ENCODE results near the gene PARP4. TPM values are rescaled to one million over a fixed set of nuclear protein-coding genes. Genes with fewer than 3 reads are reported as not detected.
A peak's percentile ranks its signal among the peaks of the same experiment; 100 is the strongest.
"Not testable (repeated sequence)": the region's sequence is repeated elsewhere in the genome, so short reads cannot be mapped to it uniquely, and the experiment has no call there.

Gene PARP4
- total RNA-seq, 2 donors from 2014 or later = 44.7 to 49.0 TPM

- H3K4me1 Mint-ChIP-seq = peaks cover 20% of the 10 kb centered on the region
- peaks cover 6% of the 10 kb centered on the region for H3K36me3 Mint-ChIP-seq (ENCODE audit: low read depth)
- peak overlapping the region; percentile 37 for H3K27ac Mint-ChIP-seq
- ATAC-seq (no peak), DNase-seq (no peak)
- H3K9me3 ChIP-seq (ENCODE audit: control insufficient read depth, low read length, poor library complexity, severe bottlenecking) = no peaks in the 10 kb centered on the region
- H3K27me3 Mint-ChIP-seq = no peaks in the 10 kb centered on the region
- H3K4me3 Mint-ChIP-seq = no peak overlapping the region
These were observed 53.8 kb downstream of the PARP4 start for GRCh38 chr13:24458736-24459135.

- H3K27ac Mint-ChIP-seq = no peak overlapping the region
- no peaks in the 10 kb centered on the region for H3K36me3 Mint-ChIP-seq (ENCODE audit: low read depth)
- peaks cover 9% of the 10 kb centered on the region for H3K4me1 Mint-ChIP-seq
- DNase-seq = no peak
- H3K27me3 Mint-ChIP-seq = no peaks in the 10 kb centered on the region
- H3K9me3 ChIP-seq (ENCODE audit: control insufficient read depth, low read length, poor library complexity, severe bottlenecking) = no peaks in the 10 kb centered on the region
- no peak for ATAC-seq
- no peak overlapping the region for H3K4me3 Mint-ChIP-seq
These were observed 56.2 kb downstream of the PARP4 start for GRCh38 chr13:24456396-24456795.

GRCh38 chr13:24454056-24454455, 58.5 kb downstream of the PARP4 start:
- H3K27ac Mint-ChIP-seq = no peak overlapping the region
- no peaks in the 10 kb centered on the region for H3K9me3 ChIP-seq (ENCODE audit: control insufficient read depth, low read length, poor library complexity, severe bottlenecking)
- H3K27me3 Mint-ChIP-seq = no peaks in the 10 kb centered on the region
- ATAC-seq = no peak
- no peak overlapping the region for H3K4me3 Mint-ChIP-seq
- no peak for DNase-seq
- H3K4me1 Mint-ChIP-seq = no peaks in the 10 kb centered on the region
- no peaks in the 10 kb centered on the region for H3K36me3 Mint-ChIP-seq (ENCODE audit: low read depth)

- H3K36me3 Mint-ChIP-seq (ENCODE audit: low read depth) = no peaks in the 10 kb centered on the region
- H3K4me1 Mint-ChIP-seq = no peaks in the 10 kb centered on the region
- no peak overlapping the region for H3K4me3 Mint-ChIP-seq
- H3K9me3 ChIP-seq (ENCODE audit: control insufficient read depth, low read length, poor library complexity, severe bottlenecking) = no peaks in the 10 kb centered on the region
- DNase-seq (no peak), ATAC-seq (no peak)
- no peaks in the 10 kb centered on the region for H3K27me3 Mint-ChIP-seq
- no peak overlapping the region for H3K27ac Mint-ChIP-seq
These were observed 60.5 kb downstream of the PARP4 start for GRCh38 chr13:24452044-24452443.

GRCh38 chr13:24450530-24450929, 62.0 kb downstream of the PARP4 start:
- Mint-ChIP-seq H3K27me3 (no peaks in the 10 kb centered on the region), H3K4me1 (no peaks in the 10 kb centered on the region), H3K27ac (no peak overlapping the region), H3K4me3 (no peak overlapping the region), H3K36me3 (ENCODE audit: low read depth) (peaks cover 2% of the 10 kb centered on the region)
- no peak for DNase-seq
- no peaks in the 10 kb centered on the region for H3K9me3 ChIP-seq (ENCODE audit: control insufficient read depth, low read length, poor library complexity, severe bottlenecking)
- no peak for ATAC-seq

- ATAC-seq; H3K27ac Mint-ChIP-seq; H3K9me3 ChIP-seq (ENCODE audit: control insufficient read depth, low read length, poor library complexity, severe bottlenecking); H3K4me3 Mint-ChIP-seq; H3K4me1 Mint-ChIP-seq; H3K36me3 Mint-ChIP-seq (ENCODE audit: low read depth); H3K27me3 Mint-ChIP-seq; DNase-seq: not testable (repeated sequence)
These were observed 67.7 kb downstream of the PARP4 start for GRCh38 chr13:24444851-24445250.

GRCh38 chr13:24443366-24443765, 69.2 kb downstream of the PARP4 start:
- Mint-ChIP-seq H3K4me3 (no peak overlapping the region), H3K4me1 (peaks cover 2% of the 10 kb centered on the region), H3K36me3 (ENCODE audit: low read depth) (peaks cover 8% of the 10 kb centered on the region), H3K27ac (no peak overlapping the region), H3K27me3 (no peaks in the 10 kb centered on the region)
- DNase-seq (no peak), ATAC-seq (no peak)
- H3K9me3 ChIP-seq (ENCODE audit: control insufficient read depth, low read length, poor library complexity, severe bottlenecking) = no peaks in the 10 kb centered on the region

- not testable (repeated sequence) for H3K9me3 ChIP-seq (ENCODE audit: control insufficient read depth, low read length, poor library complexity, severe bottlenecking); H3K27ac Mint-ChIP-seq; ATAC-seq; H3K4me1 Mint-ChIP-seq; DNase-seq; H3K4me3 Mint-ChIP-seq; H3K27me3 Mint-ChIP-seq
- peaks cover 11% of the 10 kb centered on the region for H3K36me3 Mint-ChIP-seq (ENCODE audit: low read depth)
These were observed 86.5 kb downstream of the PARP4 start for GRCh38 chr13:24426045-24426444.

GRCh38 chr13:24419668-24420067, 92.9 kb downstream of the PARP4 start:
- H3K36me3 Mint-ChIP-seq (ENCODE audit: low read depth) = peaks cover 15% of the 10 kb centered on the region
- H3K27ac Mint-ChIP-seq; H3K4me3 Mint-ChIP-seq; H3K9me3 ChIP-seq (ENCODE audit: control insufficient read depth, low read length, poor library complexity, severe bottlenecking); ATAC-seq; DNase-seq; H3K27me3 Mint-ChIP-seq; H3K4me1 Mint-ChIP-seq: not testable (repeated sequence)

- no peaks in the 10 kb centered on the region for H3K9me3 ChIP-seq (ENCODE audit: control insufficient read depth, low read length, poor library complexity, severe bottlenecking)
- Mint-ChIP-seq H3K27me3 (peaks cover 10% of the 10 kb centered on the region), H3K36me3 (ENCODE audit: low read depth) (no peaks in the 10 kb centered on the region), H3K4me1 (peaks cover 2% of the 10 kb centered on the region), H3K27ac (no peak overlapping the region), H3K4me3 (no peak overlapping the region)
- ATAC-seq = no peak
- no peak for DNase-seq
These were observed 104.7 kb downstream of the PARP4 start for GRCh38 chr13:24407844-24408243.

GRCh38 chr13:24406524-24406923, 106.1 kb downstream of the PARP4 start:
- no peak for DNase-seq
- H3K9me3 ChIP-seq (ENCODE audit: control insufficient read depth, low read length, poor library complexity, severe bottlenecking) = no peaks in the 10 kb centered on the region
- Mint-ChIP-seq H3K27me3 (peaks cover 10% of the 10 kb centered on the region), H3K27ac (no peak overlapping the region), H3K36me3 (ENCODE audit: low read depth) (no peaks in the 10 kb centered on the region), H3K4me3 (no peak overlapping the region), H3K4me1 (peaks cover 2% of the 10 kb centered on the region)
- ATAC-seq = no peak

GRCh38 chr13:24396821-24397220, 115.8 kb downstream of the PARP4 start:
- DNase-seq (no peak), ATAC-seq (no peak)
- no peaks in the 10 kb centered on the region for H3K9me3 ChIP-seq (ENCODE audit: control insufficient read depth, low read length, poor library complexity, severe bottlenecking)
- Mint-ChIP-seq H3K27me3 (no peaks in the 10 kb centered on the region), H3K36me3 (ENCODE audit: low read depth) (no peaks in the 10 kb centered on the region), H3K4me1 (no peaks in the 10 kb centered on the region), H3K27ac (no peak overlapping the region), H3K4me3 (no peak overlapping the region)

GRCh38 chr13:24392972-24393371, 119.6 kb downstream of the PARP4 start:
- no peak overlapping the region for H3K4me3 Mint-ChIP-seq

GRCh38 chr13:24391771-24392683, 120.6 kb downstream of the PARP4 start:
- not testable (repeated sequence) for H3K4me3 Mint-ChIP-seq; ATAC-seq; H3K4me1 Mint-ChIP-seq; H3K9me3 ChIP-seq (ENCODE audit: control insufficient read depth, low read length, poor library complexity, severe bottlenecking); H3K27ac Mint-ChIP-seq; H3K27me3 Mint-ChIP-seq; DNase-seq; H3K36me3 Mint-ChIP-seq (ENCODE audit: low read depth)

More at GRCh38 chr13:24392972-24393371, 119.6 kb downstream of the PARP4 start:
- Mint-ChIP-seq H3K4me1 (no peaks in the 10 kb centered on the region), H3K27ac (no peak overlapping the region), H3K36me3 (ENCODE audit: low read depth) (no peaks in the 10 kb centered on the region), H3K27me3 (no peaks in the 10 kb centered on the region)
- no peak for DNase-seq
- no peak for ATAC-seq
- H3K9me3 ChIP-seq (ENCODE audit: control insufficient read depth, low read length, poor library complexity, severe bottlenecking) = no peaks in the 10 kb centered on the region

Measured in T-helper 17 cell (primary cell).